Hepatocyte (in vitro differentiated cells): ENCODE measurements around the gene HSD17B2.

Experiments used
- CTCF ChIP-seq: fragments of 200-600 bp; sonication (generic); IDR thresholded peaks from 2 replicates; pipeline ENCODE4 v1.5.1; 2016; ENCODE audit warnings: antibody characterized with exemption, mild to moderate bottlenecking; ENCODE audit not compliant: poor library complexity
- EZH2 ChIP-seq: fragments of 200-600 bp; sonication (generic); IDR thresholded peaks from 2 replicates; pipeline ENCODE4 v1.6.1; 2016; ENCODE audit warnings: antibody characterized with exemption, mild to moderate bottlenecking, borderline replicate concordance

- TF ChIP-seq CTCF (no peak), EZH2 (no peak)
Observed at GRCh38 chr16:82063456-82064082, 28.5 kb downstream of the HSD17B2 start.
